ENCODE results near the gene ARMC7. TPM values are rescaled to one million over a fixed set of nuclear protein-coding genes. Genes with fewer than 3 reads are reported as not detected.
A peak's percentile ranks its signal among the peaks of the same experiment; 100 is the strongest.
"Not testable (repeated sequence)": the region's sequence is repeated elsewhere in the genome, so short reads cannot be mapped to it uniquely, and the experiment has no call there.

The ARMC7 gene
- total RNA-seq, 1 donor from 2014 or later: 1.0 TPM

DNA sequence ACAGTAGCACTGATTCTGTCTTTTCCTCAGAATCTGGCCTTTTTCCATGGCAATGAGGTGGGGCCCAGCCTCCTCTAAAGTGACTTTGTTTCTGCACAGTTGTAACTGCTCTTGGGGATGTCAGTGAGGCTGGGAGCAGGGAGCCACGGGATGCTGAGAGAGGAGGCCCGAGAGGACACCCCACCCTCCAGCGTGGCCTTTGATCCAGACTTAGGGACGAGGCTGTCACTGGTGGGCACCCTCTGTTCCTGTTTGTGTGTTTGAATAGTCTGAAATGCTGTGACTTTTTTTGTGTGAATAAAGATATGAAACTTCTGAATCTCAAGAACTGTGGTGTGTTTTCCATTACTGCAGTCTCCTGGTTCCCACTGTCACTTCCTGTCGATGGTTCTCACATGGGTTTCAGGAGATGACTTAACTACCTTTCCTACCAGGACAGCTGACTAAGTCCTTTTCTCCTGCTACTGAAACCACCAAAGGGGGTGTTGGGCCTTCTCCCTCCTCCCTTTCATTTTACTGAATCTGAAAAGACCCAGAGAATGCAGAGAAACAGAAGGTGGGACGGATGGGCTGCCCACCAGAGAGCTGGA is 44.1 kb upstream of the ARMC7 start:
- no peak overlapping the region for H3K9ac ChIP-seq (ENCODE audit: low read depth in 1 of 3, low read length in 3 of 3)

DNA sequence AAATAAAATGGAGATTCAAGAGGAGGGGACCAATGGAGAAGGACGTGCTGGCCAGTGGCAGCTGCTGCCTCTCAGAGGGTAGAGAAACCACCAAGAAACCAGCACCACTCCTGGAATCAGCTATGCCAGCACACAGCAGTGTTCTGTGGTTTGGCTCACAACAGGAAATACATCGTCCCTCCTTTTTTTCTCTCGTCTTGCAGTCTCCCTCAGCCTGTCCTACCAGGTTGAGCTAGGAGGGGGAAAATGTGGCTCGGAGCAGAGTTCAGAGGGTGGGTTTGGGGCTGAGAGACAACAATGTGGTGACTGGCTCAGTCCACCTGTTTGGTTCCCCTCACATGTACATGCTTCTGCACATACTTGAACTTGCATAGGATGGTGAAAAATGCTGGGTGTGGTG is 41.9 kb upstream of the ARMC7 start:
- H3K9ac ChIP-seq (ENCODE audit: low read depth in 1 of 3, low read length in 3 of 3): no peak overlapping the region
- H3K9me3 ChIP-seq (ENCODE audit: control insufficient read depth in 3 of 3, low read length in 3 of 3): no peaks in the 10 kb centered on the region
- no peak overlapping the region for H3K4me3 ChIP-seq (ENCODE audit: low read length in 3 of 3)
- no peak overlapping the region for H3K27ac ChIP-seq (ENCODE audit: low read depth, low read length)
- no peaks in the 10 kb centered on the region for H3K27me3 ChIP-seq (ENCODE audit: control insufficient read depth in 3 of 3, insufficient read depth in 3 of 3, low read length in 3 of 3)
- peaks cover 0 to 12% (median 4%) of the 10 kb centered on the region in 3 donors for H3K4me1 ChIP-seq (ENCODE audit: control insufficient read depth in 3 of 3, insufficient read depth in 3 of 3, low read length in 3 of 3)
- H3K36me3 ChIP-seq (ENCODE audit: control insufficient read depth in 3 of 3, insufficient read depth in 3 of 3, low read length in 3 of 3): peaks cover 20 to 22% (median 21%) of the 10 kb centered on the region in 3 donors

More for the DNA sequence above, 44.1 kb upstream of the ARMC7 start:
- no peak overlapping the region for H3K4me3 ChIP-seq (ENCODE audit: low read length in 3 of 3)
- no peaks in the 10 kb centered on the region for H3K27me3 ChIP-seq (ENCODE audit: control insufficient read depth in 3 of 3, insufficient read depth in 3 of 3, low read length in 3 of 3)
- H3K9me3 ChIP-seq (ENCODE audit: control insufficient read depth in 3 of 3, low read length in 3 of 3): no peaks in the 10 kb centered on the region
- peaks cover 1 to 5% (median 5%) of the 10 kb centered on the region in 3 donors for H3K4me1 ChIP-seq (ENCODE audit: control insufficient read depth in 3 of 3, insufficient read depth in 3 of 3, low read length in 3 of 3)
- no peak overlapping the region for H3K27ac ChIP-seq (ENCODE audit: low read depth, low read length)
- peaks cover 32 to 40% (median 39%) of the 10 kb centered on the region in 3 donors for H3K36me3 ChIP-seq (ENCODE audit: control insufficient read depth in 3 of 3, insufficient read depth in 3 of 3, low read length in 3 of 3)

DNA sequence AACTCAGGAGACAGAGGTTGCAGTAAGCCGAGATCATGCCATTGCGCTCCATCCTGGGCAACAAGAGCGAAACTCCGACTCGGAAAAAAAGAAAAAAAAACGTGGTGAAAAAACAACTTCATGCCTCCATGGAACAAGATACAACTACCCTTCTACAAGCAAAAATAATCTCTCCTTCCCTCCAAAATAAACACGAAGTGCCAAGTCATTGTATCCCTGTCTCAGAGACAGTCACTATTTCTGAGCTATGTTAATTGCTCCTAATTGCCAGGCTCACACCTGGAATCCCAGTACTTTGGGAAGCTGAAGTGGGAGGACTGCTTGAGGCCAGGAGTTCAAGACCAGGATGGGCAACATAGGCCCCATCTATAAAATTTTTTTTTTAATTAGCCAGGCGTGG is 41.0 kb upstream of the ARMC7 start:
- Histone ChIP-seq H3K9ac (ENCODE audit: low read depth in 1 of 3, low read length in 3 of 3) (no peak overlapping the region), H3K27ac (ENCODE audit: low read depth, low read length) (no peak overlapping the region), H3K36me3 (ENCODE audit: control insufficient read depth in 3 of 3, insufficient read depth in 3 of 3, low read length in 3 of 3) (peaks cover 12 to 13% (median 12%) of the 10 kb centered on the region in 3 donors), H3K4me1 (ENCODE audit: control insufficient read depth in 3 of 3, insufficient read depth in 3 of 3, low read length in 3 of 3) (peaks cover 0 to 12% (median 5%) of the 10 kb centered on the region in 3 donors), H3K4me3 (ENCODE audit: low read length in 3 of 3) (no peak overlapping the region), H3K27me3 (ENCODE audit: control insufficient read depth in 3 of 3, insufficient read depth in 3 of 3, low read length in 3 of 3) (no peaks in the 10 kb centered on the region), H3K9me3 (ENCODE audit: control insufficient read depth in 3 of 3, low read length in 3 of 3) (no peaks in the 10 kb centered on the region)

DNA sequence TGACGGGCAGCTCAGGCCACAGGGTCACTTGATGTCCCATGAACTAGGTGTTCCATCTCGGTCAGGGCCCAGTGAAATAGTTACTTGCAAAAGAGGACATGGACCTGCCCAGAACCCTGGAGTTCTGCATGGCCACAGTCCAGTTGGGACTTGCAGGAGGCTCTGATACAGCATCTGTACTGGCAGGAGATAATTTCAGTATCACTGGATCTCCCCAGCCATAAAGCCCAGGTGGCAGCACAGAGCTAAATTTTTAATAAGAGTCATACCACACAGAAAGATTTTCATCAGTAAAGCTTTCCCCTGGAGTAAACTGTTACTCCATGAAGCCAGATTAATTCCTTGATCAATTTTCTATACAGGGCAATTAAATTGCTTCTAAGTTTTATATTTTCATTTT is 40.0 kb upstream of the ARMC7 start:
- H3K36me3 ChIP-seq (ENCODE audit: control insufficient read depth in 3 of 3, insufficient read depth in 3 of 3, low read length in 3 of 3): peaks cover 1 to 6% (median 2%) of the 10 kb centered on the region in 3 donors
- H3K27ac ChIP-seq (ENCODE audit: low read depth, low read length): no peak overlapping the region
- peaks cover 0 to 12% (median 12%) of the 10 kb centered on the region in 3 donors for H3K4me1 ChIP-seq (ENCODE audit: control insufficient read depth in 3 of 3, insufficient read depth in 3 of 3, low read length in 3 of 3)
- H3K4me3 ChIP-seq (ENCODE audit: low read length in 3 of 3): no peak overlapping the region
- no peaks in the 10 kb centered on the region for H3K9me3 ChIP-seq (ENCODE audit: control insufficient read depth in 3 of 3, low read length in 3 of 3)
- H3K9ac ChIP-seq (ENCODE audit: low read depth in 1 of 3, low read length in 3 of 3): no peak overlapping the region
- no peaks in the 10 kb centered on the region for H3K27me3 ChIP-seq (ENCODE audit: control insufficient read depth in 3 of 3, insufficient read depth in 3 of 3, low read length in 3 of 3)

DNA sequence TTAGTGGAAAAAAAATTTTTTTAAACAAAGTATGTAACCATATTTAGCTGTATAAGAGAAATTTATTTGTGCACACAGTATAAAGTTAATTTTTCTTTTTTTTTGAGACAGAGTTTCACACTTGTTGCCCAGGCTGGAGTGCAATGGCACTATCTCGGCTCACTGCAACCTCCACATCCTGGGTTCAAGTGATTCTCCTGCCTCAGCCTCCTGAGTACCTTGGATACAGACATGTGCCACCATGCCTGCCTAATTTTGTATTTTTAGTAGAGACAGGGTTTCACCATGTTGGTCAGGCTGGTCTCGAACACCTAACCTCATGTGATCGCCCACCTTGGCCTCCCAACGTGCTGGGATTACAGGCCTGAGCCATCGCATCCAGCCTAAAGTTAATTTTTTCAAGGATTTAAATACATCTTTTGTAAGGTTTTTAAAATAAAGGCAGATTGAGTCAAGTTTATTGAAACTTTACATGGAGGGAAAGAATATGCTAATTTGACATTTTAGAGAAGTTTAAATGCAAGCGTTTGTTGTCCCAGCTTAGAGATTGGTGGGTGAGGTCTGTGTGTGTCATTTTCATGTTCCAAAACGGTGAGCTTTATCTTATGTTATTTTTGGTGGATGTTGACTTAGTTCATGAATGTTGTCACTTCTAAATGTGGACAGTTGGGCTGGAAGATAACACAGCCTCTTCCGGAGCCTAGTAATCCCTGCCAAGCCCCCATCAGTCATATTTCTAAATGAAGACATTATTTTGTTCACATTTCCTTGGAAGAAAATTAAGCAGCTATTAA is 38.1 kb upstream of the ARMC7 start:
- not testable (repeated sequence) for H3K27ac ChIP-seq (ENCODE audit: low read depth, low read length); H3K4me3 ChIP-seq (ENCODE audit: low read length in 3 of 3)

DNA sequence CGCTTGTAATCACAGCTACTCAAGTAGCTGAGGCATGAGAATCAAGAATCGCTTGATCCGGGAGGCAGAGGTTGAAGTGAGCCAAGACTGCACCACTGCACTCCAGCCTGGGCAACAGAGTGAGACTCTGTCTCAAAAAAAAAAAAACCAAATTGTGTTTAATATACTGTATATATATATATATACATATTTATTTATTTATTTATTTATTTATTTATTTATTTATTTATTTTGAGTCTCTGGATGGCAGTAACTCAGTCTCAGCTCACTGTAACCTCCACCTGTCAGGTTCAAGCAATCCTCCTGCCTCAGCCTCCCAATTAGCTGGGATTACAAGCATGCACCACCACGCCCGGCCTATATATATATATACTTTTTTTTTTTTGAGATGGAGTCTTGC is 36.9 kb upstream of the ARMC7 start:
- H3K4me1 ChIP-seq (ENCODE audit: control insufficient read depth in 3 of 3, insufficient read depth in 3 of 3, low read length in 3 of 3): peaks cover 11 to 23% (median 19%) of the 10 kb centered on the region in 3 donors
- not testable (repeated sequence) for H3K4me3 ChIP-seq (ENCODE audit: low read length in 3 of 3); H3K9ac ChIP-seq (ENCODE audit: low read depth in 1 of 3, low read length in 3 of 3); H3K27me3 ChIP-seq (ENCODE audit: control insufficient read depth in 3 of 3, insufficient read depth in 3 of 3, low read length in 3 of 3); H3K27ac ChIP-seq (ENCODE audit: low read depth, low read length); H3K9me3 ChIP-seq (ENCODE audit: control insufficient read depth in 3 of 3, low read length in 3 of 3); H3K36me3 ChIP-seq (ENCODE audit: control insufficient read depth in 3 of 3, insufficient read depth in 3 of 3, low read length in 3 of 3)

More for the DNA sequence above, 38.1 kb upstream of the ARMC7 start:
- H3K27me3 ChIP-seq (ENCODE audit: control insufficient read depth in 3 of 3, insufficient read depth in 3 of 3, low read length in 3 of 3); H3K9ac ChIP-seq (ENCODE audit: low read depth in 1 of 3, low read length in 3 of 3); H3K9me3 ChIP-seq (ENCODE audit: control insufficient read depth in 3 of 3, low read length in 3 of 3); H3K36me3 ChIP-seq (ENCODE audit: control insufficient read depth in 3 of 3, insufficient read depth in 3 of 3, low read length in 3 of 3): not testable (repeated sequence)
- H3K4me1 ChIP-seq (ENCODE audit: control insufficient read depth in 3 of 3, insufficient read depth in 3 of 3, low read length in 3 of 3): peaks cover 0 to 12% (median 8%) of the 10 kb centered on the region in 3 donors

DNA sequence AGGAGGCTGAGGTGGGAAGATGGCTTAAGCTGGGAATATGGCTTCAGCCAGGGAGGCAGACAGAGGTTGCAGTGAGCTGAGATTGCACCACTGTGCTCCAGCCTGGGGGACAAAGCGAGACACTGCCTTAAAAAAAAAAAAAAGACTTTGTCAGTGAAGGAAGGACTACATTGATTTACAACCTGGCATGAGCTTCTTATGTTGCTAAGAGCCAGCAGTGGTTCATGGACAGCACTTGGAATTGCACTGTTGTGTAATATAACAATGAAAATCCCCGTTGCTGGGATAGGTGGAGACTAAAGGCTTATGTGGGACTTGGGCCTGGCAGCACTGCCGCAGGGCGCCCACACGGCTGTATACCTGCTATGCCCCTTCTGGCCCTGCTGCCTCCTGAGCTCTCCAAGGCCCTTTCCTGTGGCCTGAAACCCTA is 36.1 kb upstream of the ARMC7 start:
- H3K4me3 ChIP-seq (ENCODE audit: low read length in 3 of 3): no peak overlapping the region
- H3K4me1 ChIP-seq (ENCODE audit: control insufficient read depth in 3 of 3, insufficient read depth in 3 of 3, low read length in 3 of 3): peaks cover 18 to 27% (median 27%) of the 10 kb centered on the region in 3 donors
- peak overlapping the region in 1 of 3 donors; percentile 50 for H3K9ac ChIP-seq (ENCODE audit: low read depth in 1 of 3, low read length in 3 of 3)
- no peaks in the 10 kb centered on the region for H3K27me3 ChIP-seq (ENCODE audit: control insufficient read depth in 3 of 3, insufficient read depth in 3 of 3, low read length in 3 of 3)
- no peaks in the 10 kb centered on the region for H3K9me3 ChIP-seq (ENCODE audit: control insufficient read depth in 3 of 3, low read length in 3 of 3)
- H3K36me3 ChIP-seq (ENCODE audit: control insufficient read depth in 3 of 3, insufficient read depth in 3 of 3, low read length in 3 of 3): no peaks in the 10 kb centered on the region
- peak overlapping the region; percentile 59 for H3K27ac ChIP-seq (ENCODE audit: low read depth, low read length)

DNA sequence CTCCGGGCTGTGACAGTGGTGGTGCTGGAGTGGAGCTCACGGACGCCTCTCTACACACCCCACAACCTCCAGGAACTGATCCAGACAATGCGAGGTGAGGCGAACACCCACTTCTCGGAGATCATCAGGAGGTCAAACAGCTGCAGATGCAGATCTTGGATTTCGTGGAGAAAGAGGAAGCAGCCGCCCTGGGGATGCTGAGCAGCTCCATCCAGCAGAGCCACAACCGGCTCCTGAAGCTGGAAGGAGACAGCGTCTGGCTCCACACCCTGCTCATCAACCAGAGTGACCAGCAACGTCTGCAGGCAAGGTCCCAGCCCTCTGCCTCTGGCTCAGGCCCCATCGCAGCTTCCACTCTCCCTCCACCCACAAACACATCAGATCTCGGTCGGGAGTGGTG is 35.2 kb upstream of the ARMC7 start:
- no peak overlapping the region for H3K4me3 ChIP-seq (ENCODE audit: low read length in 3 of 3)
- no peak overlapping the region for H3K9ac ChIP-seq (ENCODE audit: low read depth in 1 of 3, low read length in 3 of 3)
- H3K9me3 ChIP-seq (ENCODE audit: control insufficient read depth in 3 of 3, low read length in 3 of 3): no peaks in the 10 kb centered on the region
- peak overlapping the region; percentile 59 for H3K27ac ChIP-seq (ENCODE audit: low read depth, low read length)
- no peaks in the 10 kb centered on the region for H3K36me3 ChIP-seq (ENCODE audit: control insufficient read depth in 3 of 3, insufficient read depth in 3 of 3, low read length in 3 of 3)
- no peaks in the 10 kb centered on the region for H3K27me3 ChIP-seq (ENCODE audit: control insufficient read depth in 3 of 3, insufficient read depth in 3 of 3, low read length in 3 of 3)
- peaks cover 25 to 33% (median 33%) of the 10 kb centered on the region in 3 donors for H3K4me1 ChIP-seq (ENCODE audit: control insufficient read depth in 3 of 3, insufficient read depth in 3 of 3, low read length in 3 of 3)

DNA sequence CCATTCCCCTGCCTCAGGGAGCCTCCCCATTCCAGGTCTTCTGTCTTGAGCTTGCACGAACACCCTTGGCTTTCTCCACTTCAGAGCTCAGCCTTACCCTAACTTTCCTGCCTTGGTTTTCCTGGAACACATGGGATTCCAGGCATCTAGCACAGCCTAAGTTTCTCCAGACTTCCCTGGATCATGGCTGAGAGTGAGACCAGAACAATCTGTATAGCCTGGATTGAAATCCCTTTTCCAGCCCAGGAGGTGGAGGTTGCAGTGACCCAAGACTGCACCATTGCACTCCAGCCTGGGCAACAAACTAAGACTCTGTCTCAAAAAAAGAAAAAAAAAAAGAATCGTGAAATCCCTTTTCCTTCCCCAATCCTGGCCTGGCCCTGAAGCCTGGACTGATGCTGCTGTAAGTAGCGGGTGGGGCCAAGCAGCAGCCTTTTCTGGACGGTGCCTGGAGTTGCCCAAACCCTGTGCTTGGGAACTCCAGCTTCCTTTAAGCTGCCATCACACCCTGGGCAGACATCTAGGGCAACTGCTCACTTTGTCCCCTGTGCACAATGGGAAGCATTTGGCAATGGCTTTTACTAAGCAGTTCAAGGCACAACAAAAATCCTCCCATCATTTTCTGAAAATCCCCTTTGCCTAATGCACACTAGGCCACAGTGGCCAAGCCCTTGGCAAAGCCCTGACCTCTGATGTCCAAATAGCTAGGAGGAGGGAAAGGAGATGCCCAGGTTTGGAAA is 34.0 kb upstream of the ARMC7 start:
- no peak overlapping the region for H3K27ac ChIP-seq (ENCODE audit: low read depth, low read length)
- H3K27me3 ChIP-seq (ENCODE audit: control insufficient read depth in 3 of 3, insufficient read depth in 3 of 3, low read length in 3 of 3): no peaks in the 10 kb centered on the region
- H3K4me3 ChIP-seq (ENCODE audit: low read length in 3 of 3): no peak overlapping the region
- no peaks in the 10 kb centered on the region for H3K9me3 ChIP-seq (ENCODE audit: control insufficient read depth in 3 of 3, low read length in 3 of 3)
- no peaks in the 10 kb centered on the region for H3K36me3 ChIP-seq (ENCODE audit: control insufficient read depth in 3 of 3, insufficient read depth in 3 of 3, low read length in 3 of 3)
- H3K4me1 ChIP-seq (ENCODE audit: control insufficient read depth in 3 of 3, insufficient read depth in 3 of 3, low read length in 3 of 3): peaks cover 25 to 33% (median 33%) of the 10 kb centered on the region in 3 donors
- H3K9ac ChIP-seq (ENCODE audit: low read depth in 1 of 3, low read length in 3 of 3): no peak overlapping the region
